SK-N-SH (cell line): ENCODE results near the gene ZSCAN9.

ENCODE experiments used
- CTCF ChIP-seq: fragments of 200-600 bp; sonication (generic); IDR thresholded peaks from 2 replicates; pipeline ENCODE4 v1.6.1; 2017; ENCODE audit warnings: antibody characterized with exemption, mild to moderate bottlenecking, moderate library complexity
- NRF1 ChIP-seq: IDR thresholded peaks from 2 replicates; pipeline ENCODE4 v1.6.1; 2012; ENCODE audit warnings: low read depth, mild to moderate bottlenecking, low read length
- SIN3A ChIP-seq: IDR thresholded peaks from 2 replicates; pipeline ENCODE4 v1.6.1; 2012; ENCODE audit warnings: low read depth, mild to moderate bottlenecking, low read length, moderate library complexity, borderline replicate concordance

- TF ChIP-seq NRF1 (no peak), CTCF (no peak), SIN3A (no peak)
Measured at GRCh38 chr6:28218312-28219248, 6.5 kb upstream of the ZSCAN9 start.
